Effector memory CD4-positive, alpha-beta T cell (primary cell): ENCODE measurements around the gene UGT1A3.
"Not testable (repeated sequence)": the region's sequence is repeated elsewhere in the genome, so short reads cannot be mapped to it uniquely, and the experiment has no call there.

Source experiments
- DNase-seq, 3 donors: peaks; one replicate each; pipeline ENCODE4 v3.0.0-alpha.2; 2020
- H3K27ac ChIP-seq: 2 replicates; pipeline ENCODE4 v1.7.0; 2013; ENCODE audit warnings: mild to moderate bottlenecking, low read length, moderate library complexity; ENCODE audit not compliant: insufficient read depth, poor library complexity, severe bottlenecking
- H3K27me3 ChIP-seq: replicated peaks from 2 replicates; pipeline ENCODE4 v1.7.0; 2013; ENCODE audit warnings: mild to moderate bottlenecking, low read length; ENCODE audit not compliant: insufficient read depth, control insufficient read depth, poor library complexity, severe bottlenecking
- H3K36me3 ChIP-seq: 2 replicates; pipeline ENCODE4 v1.7.0; 2013; ENCODE audit warnings: mild to moderate bottlenecking, low read length, moderate library complexity; ENCODE audit not compliant: control insufficient read depth, insufficient read depth
- H3K4me1 ChIP-seq: 2 replicates; pipeline ENCODE4 v1.7.0; 2013; ENCODE audit warnings: low read length, mild to moderate bottlenecking; ENCODE audit not compliant: control insufficient read depth, insufficient read depth, poor library complexity, severe bottlenecking
- H3K4me3 ChIP-seq: 2 replicates; pipeline ENCODE4 v1.7.0; 2013; ENCODE audit warnings: low read length, low read depth, mild to moderate bottlenecking; ENCODE audit not compliant: insufficient read depth, poor library complexity, severe bottlenecking
- H3K9me3 ChIP-seq: 2 replicates; pipeline ENCODE4 v1.7.0; 2013; ENCODE audit warnings: mild to moderate bottlenecking, low read length, moderate library complexity; ENCODE audit not compliant: control insufficient read depth

UGT1A3 gene

DNA sequence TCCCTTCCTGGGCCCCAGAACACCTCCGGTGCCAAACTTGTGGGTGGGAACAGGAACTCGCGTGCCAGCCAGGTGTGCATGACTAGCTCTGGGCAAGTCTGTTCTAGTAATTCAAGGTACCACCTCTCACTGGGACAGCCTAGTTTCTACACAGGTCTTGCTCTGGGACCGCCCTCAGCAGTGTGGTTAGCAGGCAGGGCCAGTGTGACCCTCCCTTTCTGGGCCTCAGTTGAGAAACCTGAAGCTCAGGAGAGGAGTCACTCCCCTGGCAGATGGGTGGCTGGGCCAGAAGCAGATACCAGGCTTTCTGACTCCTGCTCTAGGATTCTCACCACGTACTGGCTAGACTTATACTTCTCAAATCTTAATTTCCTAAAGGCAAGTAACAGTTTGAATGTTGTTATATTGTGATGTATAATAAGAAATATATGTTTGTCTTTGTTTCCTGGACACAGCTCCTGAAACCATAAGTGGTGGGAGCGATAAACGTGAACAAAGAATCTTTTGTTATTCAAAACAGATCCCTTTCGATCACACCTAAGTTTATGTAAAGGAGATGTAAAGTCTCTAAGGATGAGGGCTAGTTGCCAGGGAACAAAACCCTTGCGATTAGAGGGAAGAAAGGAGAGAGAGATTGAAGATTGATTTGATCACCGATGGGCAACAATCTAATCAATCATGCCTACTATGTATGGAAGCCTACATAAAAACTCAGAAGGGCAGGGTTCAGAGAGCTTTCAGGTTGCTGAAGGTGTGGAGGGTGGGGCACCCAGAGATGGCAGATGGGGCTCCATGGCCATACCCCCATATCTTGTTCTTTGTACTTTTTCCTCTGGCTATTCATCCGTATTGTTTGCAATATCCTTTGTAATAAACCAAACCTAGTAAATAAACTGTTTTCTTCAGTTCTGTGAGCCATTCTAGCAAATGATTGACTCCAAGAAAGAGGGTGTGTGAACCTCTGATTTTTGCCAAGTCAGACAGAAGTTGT lies 37.1 kb upstream of the UGT1A3 start:
- Histone ChIP-seq H3K4me3 (no peak overlapping the region), H3K27ac (no peak overlapping the region), H3K9me3 (no peaks in the 10 kb centered on the region), H3K27me3 (no peaks in the 10 kb centered on the region), H3K4me1 (no peaks in the 10 kb centered on the region), H3K36me3 (no peaks in the 10 kb centered on the region)
- DNase-seq, result no peak

DNA sequence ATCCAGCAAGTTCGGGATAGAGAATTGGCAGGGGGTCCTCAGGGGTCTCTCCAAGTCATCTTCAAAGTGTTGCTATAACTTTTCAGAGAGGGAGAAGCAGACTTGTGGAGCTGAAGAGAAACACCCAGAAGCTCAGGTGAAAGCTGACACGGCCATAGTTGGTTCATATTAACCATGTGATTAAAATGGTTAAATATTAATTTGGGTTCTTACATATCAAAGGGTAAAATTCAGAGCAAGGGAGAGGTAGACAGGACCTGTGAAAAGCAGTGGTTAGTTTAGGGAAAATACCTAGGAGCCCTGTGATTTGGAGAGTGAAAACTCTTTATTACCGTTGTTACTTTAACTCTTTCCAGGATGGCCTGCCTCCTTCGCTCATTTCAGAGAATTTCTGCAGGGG lies 36.2 kb upstream of the UGT1A3 start, which contains the start of gene UGT1A6:
Gene UGT1A6, plus strand, starts transcription at position 243 of the 400 bp plus-strand sequence. Its CDS starts 115 bp downstream, at position 358.
- no peak for DNase-seq
- Histone ChIP-seq H3K27ac (no peak within 1 kb of the TSS), H3K4me3 (no peak within 1 kb of the TSS), H3K36me3 (no peaks in the 10 kb centered on the region), H3K9me3 (no peaks in the 10 kb centered on the region), H3K27me3 (no peaks in the 10 kb centered on the region), H3K4me1 (no peaks in the 10 kb centered on the region)

DNA sequence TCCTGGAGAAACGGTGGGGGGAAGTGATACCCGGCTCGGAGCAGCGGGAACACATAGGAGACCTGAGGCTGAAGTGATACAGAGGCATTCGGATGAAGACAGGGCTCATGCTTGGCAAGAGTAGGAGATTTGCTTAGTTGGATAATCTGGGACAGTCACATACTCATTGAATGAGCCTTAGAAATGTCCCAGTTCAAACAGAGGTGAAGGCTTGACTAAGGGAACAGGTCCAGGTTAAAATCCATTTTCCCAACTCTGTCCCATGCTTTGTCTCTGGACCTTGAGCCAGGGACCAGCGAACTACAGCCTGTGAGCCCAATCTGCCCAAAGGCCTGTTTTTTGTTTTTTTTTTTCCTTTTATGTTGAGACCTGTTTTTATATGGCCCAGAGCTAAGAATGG lies 34.9 kb upstream of the UGT1A3 start:
- Histone ChIP-seq H3K36me3 (no peaks in the 10 kb centered on the region), H3K27ac (no peak overlapping the region), H3K4me3 (no peak overlapping the region), H3K9me3 (no peaks in the 10 kb centered on the region), H3K4me1 (no peaks in the 10 kb centered on the region), H3K27me3 (no peaks in the 10 kb centered on the region)
- DNase-seq, result no peak

DNA sequence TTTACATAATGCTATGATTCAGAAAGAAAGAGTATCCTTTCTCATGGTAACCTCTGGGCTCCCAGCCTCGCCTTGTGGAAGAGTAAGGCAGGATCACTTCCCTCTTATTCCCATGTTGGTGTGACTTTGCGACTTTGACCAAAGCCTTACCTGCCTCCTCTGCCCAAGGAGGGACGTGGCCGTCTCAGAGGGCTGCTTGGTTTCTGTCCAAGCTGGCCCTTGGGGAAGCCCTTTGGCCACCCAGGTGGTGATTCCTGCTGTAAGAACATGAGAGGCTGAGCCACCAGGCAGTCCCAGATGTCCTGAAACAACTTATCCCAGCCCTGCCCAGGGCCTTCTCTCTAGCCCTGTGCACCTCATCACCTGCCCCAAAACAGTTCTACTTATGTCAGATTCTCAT lies 30.1 kb upstream of the UGT1A3 start:
- H3K9me3 ChIP-seq, result no peaks in the 10 kb centered on the region
- no peaks in the 10 kb centered on the region for H3K27me3 ChIP-seq
- no peaks in the 10 kb centered on the region for H3K36me3 ChIP-seq
- DNase-seq, result no peak
- no peaks in the 10 kb centered on the region for H3K4me1 ChIP-seq
- no peak overlapping the region for H3K4me3 ChIP-seq
- no peak overlapping the region for H3K27ac ChIP-seq

GRCh38 chr2:233699424-233700027 lies 29.3 kb upstream of the UGT1A3 start:
- peaks cover 3% of the 10 kb centered on the region for H3K27me3 ChIP-seq
- no peaks in the 10 kb centered on the region for H3K9me3 ChIP-seq
- no peak overlapping the region for H3K27ac ChIP-seq
- no peaks in the 10 kb centered on the region for H3K4me1 ChIP-seq
- no peak for DNase-seq
- no peaks in the 10 kb centered on the region for H3K36me3 ChIP-seq
- no peak overlapping the region for H3K4me3 ChIP-seq

GRCh38 chr2:233700028-233700635 lies 28.7 kb upstream of the UGT1A3 start:
- no peaks in the 10 kb centered on the region for H3K4me1 ChIP-seq
- no peaks in the 10 kb centered on the region for H3K36me3 ChIP-seq
- H3K4me3 ChIP-seq, result no peak overlapping the region
- peaks cover 3% of the 10 kb centered on the region for H3K27me3 ChIP-seq
- H3K9me3 ChIP-seq, result no peaks in the 10 kb centered on the region
- H3K27ac ChIP-seq, result no peak overlapping the region
- DNase-seq, result no peak

GRCh38 chr2:233700842-233701241 lies 28.0 kb upstream of the UGT1A3 start:
- not testable (repeated sequence) for H3K9me3 ChIP-seq, H3K4me3 ChIP-seq, H3K27ac ChIP-seq, H3K4me1 ChIP-seq, DNase-seq, H3K27me3 ChIP-seq, H3K36me3 ChIP-seq

DNA sequence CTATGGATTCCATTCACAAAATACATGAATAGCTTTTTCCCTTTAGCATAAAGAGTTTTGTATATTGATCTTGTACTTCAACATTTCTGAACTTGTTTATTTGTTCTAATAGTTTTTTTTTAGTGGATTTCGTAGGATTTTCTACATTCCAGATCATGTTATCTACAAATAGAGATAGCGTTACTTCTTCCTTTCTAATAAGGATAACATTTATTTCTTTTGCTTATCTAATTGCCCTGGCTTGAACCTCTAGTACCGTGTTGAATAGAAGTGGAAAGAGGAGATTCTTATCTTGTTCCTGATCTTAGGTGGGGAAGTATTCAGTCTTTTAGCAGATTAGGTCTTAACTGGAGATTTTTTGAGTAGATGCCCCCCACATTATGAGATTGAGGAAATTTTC lies 26.6 kb upstream of the UGT1A3 start:
- Histone ChIP-seq H3K9me3 (no peaks in the 10 kb centered on the region), H3K36me3 (no peaks in the 10 kb centered on the region), H3K4me1 (no peaks in the 10 kb centered on the region), H3K27ac (no peak overlapping the region), H3K27me3 (peaks cover 3% of the 10 kb centered on the region), H3K4me3 (no peak overlapping the region)
- no peak for DNase-seq

DNA sequence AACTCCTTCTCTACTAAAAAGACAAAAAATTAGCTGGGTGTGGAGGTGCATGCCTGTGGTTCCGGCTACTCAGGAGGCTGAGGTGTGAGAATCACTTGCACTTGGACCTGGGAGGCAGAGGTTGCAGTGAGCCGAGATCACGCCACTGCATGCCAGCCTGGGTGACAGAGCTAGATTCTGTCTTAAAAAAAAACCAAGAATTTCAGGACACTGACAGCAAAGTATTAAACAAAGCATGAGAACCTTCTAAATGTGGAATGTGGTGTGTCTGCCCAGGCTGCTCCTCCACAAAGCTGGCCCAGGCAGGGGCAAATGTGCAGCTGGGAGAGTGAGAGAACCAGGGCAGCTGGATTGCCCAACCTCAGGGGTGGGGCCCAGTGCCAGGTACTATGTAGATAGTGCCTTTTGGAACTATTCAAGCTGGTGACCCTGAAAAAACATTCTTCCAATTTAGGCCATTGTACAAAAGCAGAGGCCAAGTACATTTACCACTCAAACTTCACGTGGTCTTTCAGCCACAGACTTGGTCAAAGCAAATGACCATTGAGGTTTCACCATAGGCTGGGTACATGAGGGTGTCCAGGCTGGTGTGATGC lies 22.8 kb upstream of the UGT1A3 start:
- H3K27ac ChIP-seq, result no peak overlapping the region
- DNase-seq, result no peak

More for the DNA sequence above, 22.8 kb upstream of the UGT1A3 start:
- no peaks in the 10 kb centered on the region for H3K36me3 ChIP-seq
- no peaks in the 10 kb centered on the region for H3K9me3 ChIP-seq
- peaks cover 5% of the 10 kb centered on the region for H3K27me3 ChIP-seq
- H3K4me1 ChIP-seq, result no peaks in the 10 kb centered on the region
- H3K4me3 ChIP-seq, result no peak overlapping the region
